SH-SY5Y (cell line): ENCODE measurements around the gene DRC1.

Experiments
- GATA2 ChIP-seq: IDR thresholded peaks from 2 replicates; pipeline ENCODE4 v1.6.1; 2011; ENCODE audit warnings: mild to moderate bottlenecking, low read depth, low read length
- GATA3 ChIP-seq: IDR thresholded peaks from 2 replicates; pipeline ENCODE4 v1.6.1; 2011; ENCODE audit warnings: low read depth, mild to moderate bottlenecking, low read length, moderate library complexity

Gene DRC1

DNA sequence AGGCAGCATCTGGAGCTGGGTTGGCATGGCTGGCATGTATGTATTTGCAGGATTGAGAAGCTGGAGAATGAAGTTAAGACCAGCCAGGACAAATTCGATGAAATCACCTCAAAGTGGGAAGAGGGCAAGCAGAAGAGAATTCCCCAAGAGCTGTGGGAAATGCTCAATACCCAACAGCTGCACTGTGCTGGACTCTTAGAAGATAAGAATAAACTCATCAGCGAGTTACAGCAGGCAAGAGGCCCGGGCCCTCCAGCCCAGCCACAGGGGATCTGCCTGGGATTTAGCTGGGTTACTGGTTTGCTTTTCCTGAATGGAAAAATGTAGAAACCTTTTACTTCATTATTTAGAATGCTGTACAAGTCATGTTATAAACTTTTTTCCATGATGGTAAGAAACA is 22.5 kb downstream of the DRC1 start:
- TF ChIP-seq GATA3, result no peak
- TF ChIP-seq GATA2, result no peak

DNA sequence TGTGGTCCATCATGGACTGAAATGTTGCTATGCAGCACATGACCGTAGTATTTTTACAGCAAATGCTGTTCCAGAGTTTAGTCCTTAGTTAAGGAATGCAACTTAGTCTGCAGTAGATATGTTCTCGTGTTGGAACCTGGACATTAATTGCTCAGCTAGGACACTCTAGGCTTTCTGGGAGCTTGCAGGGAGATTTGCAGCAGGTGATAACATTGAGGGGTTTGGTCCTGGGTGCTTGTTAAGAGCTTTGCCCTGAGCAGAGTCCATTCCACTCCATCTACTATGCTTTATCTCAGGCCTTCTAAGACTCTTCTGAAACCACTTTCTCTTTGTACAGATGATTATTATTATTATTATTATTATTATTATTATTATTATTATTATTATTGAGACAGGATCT is 27.1 kb downstream of the DRC1 start:
- TF ChIP-seq GATA2 (no peak), GATA3 (no peak)

DNA sequence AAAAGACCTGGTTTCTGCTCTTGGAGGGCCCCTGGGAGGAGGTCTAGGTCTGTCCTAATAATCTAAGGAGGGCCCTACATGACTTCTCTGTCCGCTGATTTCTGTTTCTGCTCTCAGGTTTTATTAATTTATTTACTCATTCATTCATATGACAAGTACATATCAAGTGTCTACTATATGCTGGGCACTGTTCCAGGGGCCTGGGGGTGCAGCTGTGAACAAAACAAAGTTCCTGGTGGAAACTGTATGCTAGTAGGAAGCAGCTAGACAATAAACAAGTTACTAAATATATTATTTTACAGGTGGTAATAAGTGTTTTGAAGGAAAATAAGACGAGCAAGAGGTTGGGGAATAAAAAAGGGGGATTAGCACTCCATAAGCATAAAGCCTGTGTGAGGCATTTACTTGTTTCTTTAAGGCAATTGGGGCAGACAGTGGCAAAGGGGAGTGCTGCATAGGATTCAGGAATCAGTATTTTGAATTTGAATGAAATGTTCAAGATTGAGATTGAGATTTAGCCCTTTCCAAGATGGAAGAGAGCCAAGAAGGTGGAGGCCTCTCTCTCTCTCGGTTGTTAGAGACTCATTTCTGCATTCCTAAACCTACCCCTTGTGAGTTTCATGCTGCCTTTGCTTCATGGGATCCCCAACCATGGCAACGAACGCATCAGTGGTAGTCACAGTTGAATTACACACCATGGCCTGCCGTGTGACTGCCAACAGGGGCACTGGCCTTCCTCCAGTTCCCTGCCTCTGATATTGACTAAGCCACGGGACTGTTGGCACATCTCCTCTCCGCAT is 28.3 kb downstream of the DRC1 start:
- TF ChIP-seq GATA3, result no peak
- no peak for TF ChIP-seq GATA2

DNA sequence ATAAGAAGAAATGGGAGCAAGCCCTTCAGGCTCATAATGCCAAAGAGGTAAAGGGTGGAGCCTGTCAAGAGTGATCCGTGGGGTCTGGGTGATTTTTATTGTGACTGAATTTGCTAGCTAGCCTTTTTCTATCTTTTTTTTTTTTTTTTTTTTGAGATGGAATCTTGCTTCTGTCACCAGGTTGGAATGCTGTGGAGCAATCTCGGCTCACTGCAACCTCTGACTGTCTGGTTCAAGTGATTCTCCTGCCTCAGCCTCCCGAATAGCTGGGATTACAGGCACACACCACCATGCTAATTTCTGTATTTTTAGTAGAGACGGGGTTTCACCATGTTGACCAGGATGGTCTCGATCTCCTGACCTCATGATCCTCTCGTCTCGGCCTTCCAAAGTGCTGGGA is 29.1 kb downstream of the DRC1 start:
- no peak for TF ChIP-seq GATA3

DNA sequence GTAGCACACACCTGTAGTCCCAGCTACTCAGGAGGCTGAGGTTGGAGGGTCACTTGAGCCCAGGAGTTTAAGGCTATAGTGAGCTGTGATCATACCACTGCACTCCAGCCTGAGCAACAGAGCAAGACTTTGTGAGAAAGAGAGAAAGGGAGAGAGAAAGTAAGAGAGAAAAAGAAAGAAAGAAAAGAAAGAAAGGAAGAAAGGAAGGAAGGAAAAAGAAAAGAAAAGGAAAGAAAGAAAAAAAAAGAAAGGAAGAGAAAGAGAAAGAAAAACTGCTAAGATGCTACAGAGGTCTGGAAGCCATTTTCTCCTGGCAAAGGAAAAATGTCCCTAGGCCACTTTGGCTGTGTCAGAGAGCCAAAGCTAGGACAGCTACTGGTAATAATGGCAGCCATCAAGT is 30.6 kb downstream of the DRC1 start:
- TF ChIP-seq GATA2 (no peak; the same call in 1 of the 2 replicates), GATA3 (no peak)

DNA sequence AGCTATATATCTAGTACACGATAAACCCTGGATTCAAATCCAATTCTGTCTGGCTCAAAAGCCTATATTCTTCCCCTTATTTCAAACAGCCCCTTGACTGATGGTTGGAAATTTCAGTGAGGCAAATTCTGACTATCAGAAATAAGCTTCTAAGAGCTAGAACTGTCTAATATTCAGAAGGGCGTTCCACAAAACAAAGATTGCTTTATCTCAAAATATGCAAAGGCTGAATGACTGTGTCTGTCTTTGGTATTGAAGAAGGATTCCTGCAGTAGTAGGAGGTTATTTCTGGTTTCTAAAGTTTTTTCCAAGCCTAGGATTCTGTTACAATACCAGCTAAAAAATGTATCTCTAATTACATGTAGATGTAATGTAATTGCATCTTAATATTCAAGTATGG is 31.1 kb downstream of the DRC1 start:
- TF ChIP-seq GATA2, result no peak
- TF ChIP-seq GATA3, result no peak

DNA sequence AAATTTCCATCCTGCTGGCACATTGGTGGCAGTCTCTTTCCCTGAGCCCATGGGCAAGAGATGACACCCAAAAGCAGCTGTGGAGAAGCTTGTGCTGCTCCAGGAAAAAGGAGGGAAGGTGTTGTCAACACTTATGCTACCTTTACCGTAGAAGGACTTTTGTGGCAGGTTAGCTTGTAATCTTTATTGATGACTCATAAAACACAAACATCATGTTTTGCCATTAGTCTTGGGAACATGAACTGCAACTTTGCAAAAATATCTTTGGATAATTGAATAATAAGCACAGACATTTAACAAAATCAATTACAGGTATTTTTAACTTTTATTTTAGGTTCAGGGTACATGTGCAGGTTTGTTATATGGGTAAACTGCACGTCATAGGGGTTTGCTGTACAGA is 33.4 kb downstream of the DRC1 start:
- no peak for TF ChIP-seq GATA2
- TF ChIP-seq GATA3, result no peak

DNA sequence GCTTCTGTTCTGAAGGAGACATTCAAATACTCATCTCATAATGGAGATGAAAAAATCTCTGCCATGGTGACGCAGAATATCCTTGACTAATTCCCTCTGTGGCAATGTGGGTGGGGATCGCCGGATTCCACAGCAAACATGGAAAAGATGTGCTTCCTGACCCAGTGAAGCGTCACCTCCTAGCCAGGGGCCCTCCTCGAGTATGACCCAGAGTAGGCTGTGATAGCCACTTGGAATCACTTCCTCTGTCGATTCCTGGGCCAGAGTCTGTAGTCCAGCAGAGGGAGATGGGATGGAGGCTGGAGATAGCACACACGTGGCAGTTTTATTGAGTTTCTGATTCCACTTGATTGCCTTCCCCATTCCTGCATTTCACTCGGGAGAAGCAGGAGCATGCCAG is 36.8 kb downstream of the DRC1 start:
- TF ChIP-seq GATA2 (no peak), GATA3 (no peak)

DNA sequence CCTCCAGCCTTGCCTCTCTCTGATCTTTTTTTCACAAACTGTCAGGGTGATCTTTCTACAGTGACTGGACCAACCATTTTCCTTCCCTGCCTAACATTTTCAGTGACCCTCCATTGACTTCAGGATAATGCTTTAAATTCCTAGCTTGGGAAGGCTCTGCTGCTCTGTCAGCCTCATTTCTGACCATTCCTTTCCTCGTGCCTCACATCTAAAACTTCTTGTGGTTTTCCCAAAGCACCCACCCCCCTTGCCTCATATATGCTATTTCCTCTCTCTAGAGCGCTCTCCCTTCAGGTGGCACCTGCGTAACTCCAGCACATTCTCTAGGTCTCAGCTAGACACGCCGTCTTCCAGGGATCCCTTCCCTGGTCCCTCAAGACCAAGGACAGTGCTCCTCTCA is 37.2 kb downstream of the DRC1 start:
- TF ChIP-seq GATA3 (no peak), GATA2 (no peak)

DNA sequence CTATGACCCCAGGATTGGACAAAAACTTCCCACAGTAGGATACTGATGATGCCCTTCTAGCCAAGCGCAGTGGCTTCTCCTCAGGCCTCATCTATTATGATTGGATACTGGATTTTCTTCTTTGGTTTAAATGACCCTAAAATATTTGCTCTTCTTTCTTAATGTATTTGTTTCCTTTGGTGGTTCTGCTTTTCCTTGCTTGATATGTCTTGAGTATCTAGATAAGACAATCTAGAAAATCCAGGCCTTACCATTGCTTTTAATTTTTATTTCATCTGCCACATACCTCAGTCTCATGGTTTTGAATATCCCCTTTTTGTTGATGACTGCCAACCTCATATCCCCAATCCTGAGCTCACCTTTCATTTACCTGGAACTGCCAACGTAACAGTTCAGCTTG is 40.6 kb downstream of the DRC1 start:
- no peak for TF ChIP-seq GATA2
- TF ChIP-seq GATA3, result no peak

DNA sequence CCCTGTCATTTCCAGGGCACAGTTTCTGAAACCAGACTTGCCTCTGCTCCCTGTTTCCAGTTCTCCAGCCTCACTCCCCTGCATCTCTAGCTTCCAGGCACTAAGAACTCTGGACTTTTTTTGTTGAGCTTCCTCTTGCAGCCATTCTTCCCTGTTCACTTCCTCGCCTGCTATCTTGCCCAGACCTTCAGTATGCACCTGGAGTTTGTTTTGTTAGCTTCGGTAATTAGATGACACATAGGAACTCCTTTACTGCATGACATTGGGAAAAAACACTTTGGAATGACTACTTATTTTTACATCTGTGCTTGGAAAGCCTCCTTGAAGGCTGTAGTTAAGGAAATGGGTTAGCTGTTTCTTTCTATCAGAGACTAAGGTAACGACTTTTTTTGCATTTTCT is 41.0 kb downstream of the DRC1 start:
- TF ChIP-seq GATA2 (no peak), GATA3 (no peak)

DNA sequence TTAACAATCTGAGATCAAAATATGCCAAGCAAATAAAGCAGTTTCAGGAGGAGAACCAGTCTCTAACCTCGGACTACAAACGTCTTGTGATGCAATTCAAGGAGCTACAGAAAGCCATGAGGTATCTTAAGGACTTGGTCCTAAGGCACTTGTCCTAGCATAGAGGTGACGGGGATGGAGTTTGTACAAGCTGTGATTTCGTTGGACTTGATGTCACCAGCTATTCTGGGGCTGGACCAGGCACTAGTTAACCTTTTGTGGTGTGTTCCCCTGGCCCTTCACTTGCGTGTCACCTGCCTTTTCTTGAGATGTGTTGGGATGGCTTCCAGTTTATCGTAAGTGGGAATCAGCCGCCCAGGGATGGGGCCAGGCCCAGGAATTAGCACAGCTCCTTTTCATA is 42.5 kb downstream of the DRC1 start:
- no peak for TF ChIP-seq GATA2
- no peak for TF ChIP-seq GATA3

DNA sequence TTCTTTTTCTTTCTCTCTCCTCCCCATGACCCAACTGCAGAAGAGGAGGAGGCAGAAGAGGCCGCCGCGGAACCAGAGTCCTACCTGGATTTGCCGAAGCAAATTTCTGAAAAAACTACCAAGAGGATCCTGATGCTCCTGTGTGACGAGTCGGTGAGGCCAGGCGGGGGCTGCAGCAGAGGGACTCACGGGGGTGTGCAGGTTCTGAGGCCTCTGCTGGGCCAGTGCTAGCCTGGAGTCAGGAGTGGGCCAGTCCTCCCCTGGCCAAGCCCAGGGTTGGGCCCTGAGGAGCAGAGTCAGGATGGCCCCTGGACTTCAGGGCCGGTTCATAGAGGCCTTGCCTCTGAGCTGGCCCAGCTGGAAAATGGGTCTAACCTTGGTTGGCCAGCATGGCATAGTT is 46.9 kb downstream of the DRC1 start:
- TF ChIP-seq GATA2 (no peak), GATA3 (no peak)

DNA sequence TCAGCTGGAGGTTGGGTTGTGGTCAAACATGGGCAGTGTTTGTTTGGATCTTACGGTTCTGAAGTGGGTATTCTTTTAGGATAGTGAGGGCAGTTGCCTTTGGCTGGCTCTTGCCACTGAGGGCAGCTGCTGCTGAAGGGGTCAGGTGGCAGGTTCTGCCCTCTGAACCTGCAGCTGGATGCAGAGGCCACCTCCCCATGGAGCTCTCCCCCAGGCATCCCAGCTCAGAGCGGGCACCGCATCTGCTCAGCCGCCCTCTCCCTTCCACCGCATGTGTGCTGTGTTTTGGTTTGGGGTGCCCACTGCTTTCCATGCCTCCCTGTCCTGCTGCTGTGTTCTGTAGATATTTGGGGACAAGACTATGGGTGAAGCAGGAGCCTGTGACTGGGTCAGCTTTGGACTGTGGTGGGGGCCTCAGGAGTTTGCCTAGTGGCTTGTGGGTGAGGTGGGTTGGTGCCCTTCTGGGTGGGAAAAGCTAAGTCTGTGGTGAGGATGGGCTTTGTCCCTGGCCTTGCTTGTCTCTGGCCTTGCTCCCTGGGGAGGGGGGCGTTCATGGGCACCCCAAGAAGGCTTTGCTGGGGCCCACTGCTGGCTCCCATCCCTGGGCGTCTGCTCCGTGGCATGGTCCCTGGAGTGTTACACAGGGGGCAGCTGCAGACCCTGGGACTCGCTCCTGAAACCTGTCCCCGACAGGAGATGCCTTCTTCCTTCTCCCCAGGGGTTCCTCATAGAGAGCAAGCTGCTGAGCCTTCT is 47.7 kb downstream of the DRC1 start:
- no peak for TF ChIP-seq GATA3
- no peak for TF ChIP-seq GATA2

DNA sequence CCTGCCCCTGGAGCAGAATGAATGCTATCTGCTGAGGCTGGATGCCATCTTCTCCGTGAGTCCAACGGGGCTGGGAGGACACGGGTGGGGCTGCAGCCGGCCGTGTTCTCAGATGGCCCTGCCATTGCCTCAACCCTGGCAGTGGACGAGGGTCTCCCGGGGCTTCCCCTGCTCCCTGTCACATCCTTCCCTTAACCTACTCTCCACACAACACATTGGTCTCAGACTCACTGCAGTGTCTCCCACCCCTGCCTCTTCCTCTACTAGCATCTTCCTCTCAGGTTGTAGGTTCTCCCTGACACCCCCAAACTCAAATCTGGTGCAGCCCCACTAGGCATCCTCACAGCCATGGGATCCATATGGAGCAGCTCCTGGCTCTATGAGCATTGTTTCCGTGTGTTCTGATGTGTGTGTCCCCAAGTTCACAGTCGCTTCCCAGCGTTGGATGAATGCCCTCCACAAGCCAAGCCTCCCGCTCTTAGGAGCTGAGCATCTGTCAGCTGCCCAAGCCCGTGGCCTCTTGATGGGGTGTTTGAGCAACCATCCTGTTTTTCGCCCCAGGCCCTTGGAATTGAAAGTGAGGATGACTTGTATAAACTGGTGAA is 48.4 kb downstream of the DRC1 start:
- TF ChIP-seq GATA2, result no peak
- TF ChIP-seq GATA3, result no peak
